Measurements from ENCODE around the gene INPP5A. TPM values are rescaled to one million over a fixed set of nuclear protein-coding genes. Genes with fewer than 3 reads are reported as not detected.

The INPP5A gene
- total and polyA plus RNA-seq, 10 of the 15 experiments (the other 5 are each of a cell fraction or from before 2014, with no cell fraction given), result 0.52 to 15.0 (median 6.3) TPM

GRCh38 chr10:132548869-132549268, 11.3 kb downstream of the INPP5A start:
- POLR2A ChIA-PET, result no interaction called here
- no peak overlapping the region for H3K9ac ChIP-seq (ENCODE audit: control insufficient read depth, insufficient read depth, low read length)
- H3K27ac ChIP-seq (ENCODE audit: control insufficient read depth, insufficient read depth), result no peak overlapping the region
- intact Hi-C loops (cut with micrococcal nuclease; ENCODE audit: unreplicated experiment), result no loop called here
- peaks cover 1% of the 10 kb centered on the region for H3K79me2 ChIP-seq (ENCODE audit: control insufficient read depth, insufficient read depth, low read length)
- H3K9me3 ChIP-seq (replicated peaks; ENCODE audit: control insufficient read depth, insufficient read depth, low read length), result no peaks in the 10 kb centered on the region
- no peaks in the 10 kb centered on the region for H3K36me3 ChIP-seq (ENCODE audit: control insufficient read depth in 2 of 2, insufficient read depth in 2 of 2, low read length in 1 of 2)
- TF ChIP-seq RAD51 (IDR thresholded peaks at IDR 0.05) (no peak), POLR2A (IDR thresholded peaks at IDR 0.05; ENCODE audit: low read depth, low read length) (no peak), BHLHE40 (IDR thresholded peaks at IDR 0.05; ENCODE audit: borderline replicate concordance in 1 of 2, low read depth in 2 of 2, low read length in 1 of 2) (no peak), BMI1 (IDR thresholded peaks at IDR 0.05; ENCODE audit: borderline replicate concordance) (no peak), IKZF2 (IDR thresholded peaks at IDR 0.05) (no peak), STAT3 (IDR thresholded peaks at IDR 0.05; ENCODE audit: low read depth, low read length) (no peak), POLR2AphosphoS2 (IDR thresholded peaks at IDR 0.05; ENCODE audit: low read depth, low read length) (no peak), TBL1XR1 (IDR thresholded peaks at IDR 0.05; ENCODE audit: low read depth, low read length) (no peak), ASH2L (IDR thresholded peaks at IDR 0.05; ENCODE audit: borderline replicate concordance, low read depth) (no peak), SIN3A (IDR thresholded peaks at IDR 0.05; ENCODE audit: low read depth, low read length) (no peak), ZSCAN29 (IDR thresholded peaks at IDR 0.05) (no peak), FOXK2 (IDR thresholded peaks at IDR 0.05) (no peak), SMC3 (IDR thresholded peaks at IDR 0.05; ENCODE audit: borderline replicate concordance, low read length) (no peak)
- TF ChIP-seq, protein P1, sequence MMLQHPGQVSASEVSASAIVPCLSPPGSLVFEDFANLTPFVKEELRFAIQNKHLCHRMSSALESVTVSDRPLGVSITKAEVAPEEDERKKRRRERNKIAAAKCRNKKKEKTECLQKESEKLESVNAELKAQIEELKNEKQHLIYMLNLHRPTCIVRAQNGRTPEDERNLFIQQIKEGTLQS (IDR thresholded peaks at IDR 0.05; ENCODE audit: borderline replicate concordance, extremely low read depth, low read depth, low read length), result no peak
- TF ChIP-seq, protein P2, sequence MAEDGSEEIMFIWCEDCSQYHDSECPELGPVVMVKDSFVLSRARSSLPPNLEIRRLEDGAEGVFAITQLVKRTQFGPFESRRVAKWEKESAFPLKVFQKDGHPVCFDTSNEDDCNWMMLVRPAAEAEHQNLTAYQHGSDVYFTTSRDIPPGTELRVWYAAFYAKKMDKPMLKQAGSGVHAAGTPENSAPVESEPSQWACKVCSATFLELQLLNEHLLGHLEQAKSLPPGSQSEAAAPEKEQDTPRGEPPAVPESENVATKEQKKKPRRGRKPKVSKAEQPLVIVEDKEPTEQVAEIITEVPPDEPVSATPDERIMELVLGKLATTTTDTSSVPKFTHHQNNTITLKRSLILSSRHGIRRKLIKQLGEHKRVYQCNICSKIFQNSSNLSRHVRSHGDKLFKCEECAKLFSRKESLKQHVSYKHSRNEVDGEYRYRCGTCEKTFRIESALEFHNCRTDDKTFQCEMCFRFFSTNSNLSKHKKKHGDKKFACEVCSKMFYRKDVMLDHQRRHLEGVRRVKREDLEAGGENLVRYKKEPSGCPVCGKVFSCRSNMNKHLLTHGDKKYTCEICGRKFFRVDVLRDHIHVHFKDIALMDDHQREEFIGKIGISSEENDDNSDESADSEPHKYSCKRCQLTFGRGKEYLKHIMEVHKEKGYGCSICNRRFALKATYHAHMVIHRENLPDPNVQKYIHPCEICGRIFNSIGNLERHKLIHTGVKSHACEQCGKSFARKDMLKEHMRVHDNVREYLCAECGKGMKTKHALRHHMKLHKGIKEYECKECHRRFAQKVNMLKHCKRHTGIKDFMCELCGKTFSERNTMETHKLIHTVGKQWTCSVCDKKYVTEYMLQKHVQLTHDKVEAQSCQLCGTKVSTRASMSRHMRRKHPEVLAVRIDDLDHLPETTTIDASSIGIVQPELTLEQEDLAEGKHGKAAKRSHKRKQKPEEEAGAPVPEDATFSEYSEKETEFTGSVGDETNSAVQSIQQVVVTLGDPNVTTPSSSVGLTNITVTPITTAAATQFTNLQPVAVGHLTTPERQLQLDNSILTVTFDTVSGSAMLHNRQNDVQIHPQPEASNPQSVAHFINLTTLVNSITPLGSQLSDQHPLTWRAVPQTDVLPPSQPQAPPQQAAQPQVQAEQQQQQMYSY (CRISPR knock-in tag; IDR thresholded peaks at IDR 0.05), result no peak
- TF ChIP-seq, protein P3, sequence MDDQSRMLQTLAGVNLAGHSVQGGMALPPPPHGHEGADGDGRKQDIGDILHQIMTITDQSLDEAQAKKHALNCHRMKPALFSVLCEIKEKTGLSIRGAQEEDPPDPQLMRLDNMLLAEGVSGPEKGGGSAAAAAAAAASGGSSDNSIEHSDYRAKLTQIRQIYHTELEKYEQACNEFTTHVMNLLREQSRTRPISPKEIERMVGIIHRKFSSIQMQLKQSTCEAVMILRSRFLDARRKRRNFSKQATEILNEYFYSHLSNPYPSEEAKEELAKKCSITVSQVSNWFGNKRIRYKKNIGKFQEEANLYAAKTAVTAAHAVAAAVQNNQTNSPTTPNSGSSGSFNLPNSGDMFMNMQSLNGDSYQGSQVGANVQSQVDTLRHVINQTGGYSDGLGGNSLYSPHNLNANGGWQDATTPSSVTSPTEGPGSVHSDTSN (IDR thresholded peaks at IDR 0.05; ENCODE audit: insufficient replicate concordance, low read depth, low read length), result no peak
- in situ Hi-C loops (cut with MboI), result no loop called here
- CTCF ChIA-PET, result interaction anchor here (0.7 kb wide), 1 partner anchor 9 kb away, joined by 3 read pairs; no protein-coding TSS in a partner anchor
- BruUV-seq (replicated peaks), result no TSS peak
- H3K4me2 ChIP-seq (ENCODE audit: control insufficient read depth, insufficient read depth), result no peak overlapping the region
- SMC1A ChIA-PET (ENCODE audit: uncharacterized antibody, unreplicated experiment), result interaction anchor here (1.3 kb wide), 1 partner anchor 10 kb away, joined by 3 read pairs; no protein-coding TSS in a partner anchor
- peaks cover 23% of the 10 kb centered on the region for H3K4me1 ChIP-seq (ENCODE audit: control insufficient read depth, insufficient read depth, low read length)
- ATAC-seq, result no peak
- no peak overlapping the region for H2AFZ ChIP-seq (ENCODE audit: control insufficient read depth, low read depth, low read length)
- no peak for DNase-seq (ENCODE audit: low read depth, low spot score)
- 89% methylated on average over 13 of the region's 14 CpGs for WGBS (ENCODE audit: insufficient coverage, insufficient replicate concordance, low lambda C conversion rate, missing lambda C conversion rate)
- FAIRE-seq, result no peak
- RAD21 ChIA-PET (ENCODE audit: unreplicated experiment), result no interaction called here
- peaks cover 7% of the 10 kb centered on the region for H4K20me1 ChIP-seq (ENCODE audit: control insufficient read depth, insufficient read depth)
- H3K27me3 ChIP-seq (replicated peaks in 1 of 2; ENCODE audit: control insufficient read depth in 2 of 2, insufficient read depth in 2 of 2, low read length in 1 of 2), result no peaks in the 10 kb centered on the region; a peak in 1 of 4 replicates
- no peak overlapping the region for H3K4me3 ChIP-seq

Measured in GM12878 (cell line).